ENCODE data around the gene TMOD1. TPM values are rescaled to one million over a fixed set of nuclear protein-coding genes. Genes with fewer than 3 reads are reported as not detected.

Gene TMOD1
- total RNA-seq, 2 experiments from 2014 or later, result 0.79 to 1.1 TPM

DNA sequence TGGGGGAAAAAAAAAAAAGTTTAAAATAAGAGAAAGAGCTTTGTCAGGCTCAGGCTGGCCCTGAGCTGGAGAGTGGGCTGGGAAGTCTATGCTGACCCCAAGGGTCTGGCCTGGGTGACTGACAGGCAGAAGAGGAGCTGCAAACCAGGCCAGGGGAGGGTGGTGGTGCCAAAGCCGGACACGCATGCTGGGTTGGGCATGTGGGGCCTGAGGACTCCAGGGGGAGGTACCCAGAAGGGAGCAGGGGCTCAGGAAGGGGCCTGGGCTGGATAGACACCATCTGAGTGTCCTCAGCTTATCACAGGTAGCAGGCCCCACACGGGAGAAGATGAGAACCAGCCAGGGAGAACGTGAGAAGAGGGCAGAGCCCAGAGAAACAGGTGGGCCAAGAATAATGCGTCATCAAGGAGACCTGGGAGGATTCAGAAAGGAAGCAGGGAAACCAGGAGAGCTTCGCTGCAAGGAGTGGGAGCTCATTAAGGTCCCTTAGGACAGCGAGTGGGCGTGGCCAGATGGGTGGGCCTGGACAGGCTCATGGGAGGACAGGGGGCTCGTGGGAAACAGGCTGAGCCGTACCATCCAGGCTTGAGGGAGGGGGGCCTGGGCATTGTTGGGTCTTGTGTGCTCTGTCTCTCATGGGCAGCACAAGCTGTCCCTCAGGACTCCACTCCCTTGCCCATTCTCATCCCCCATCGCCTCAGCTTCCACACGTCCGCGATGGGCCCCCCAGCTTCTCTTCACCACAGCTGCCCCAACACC is 16.0 kb downstream of the TMOD1 start:
- Mint-ChIP-seq H3K36me3 (no peaks in the 10 kb centered on the region), H3K4me3 (no peak overlapping the region), H3K27ac (no peak overlapping the region), H3K9me3 (no peaks in the 10 kb centered on the region), H3K27me3 (peaks cover 34% of the 10 kb centered on the region), H3K4me1 (no peaks in the 10 kb centered on the region)
- ATAC-seq (ENCODE audit: low read depth) (no peak), DNase-seq (no peak)
- POLR2A ChIA-PET, result no interaction called here

GRCh38 chr9:97518166-97518908 is 16.9 kb downstream of the TMOD1 start:
- no peak for DNase-seq
- POLR2A ChIA-PET, result interaction anchor here (0.6 kb wide), 1 partner anchor 57 kb away, joined by 3 read pairs; no protein-coding TSS in a partner anchor
- H3K27ac Mint-ChIP-seq, result no peak overlapping the region
- no peak for ATAC-seq (ENCODE audit: low read depth)
- no peaks in the 10 kb centered on the region for H3K4me1 Mint-ChIP-seq
- H3K36me3 Mint-ChIP-seq, result no peaks in the 10 kb centered on the region
- H3K27me3 Mint-ChIP-seq, result peaks cover 32% of the 10 kb centered on the region
- H3K9me3 Mint-ChIP-seq, result no peaks in the 10 kb centered on the region
- no peak overlapping the region for H3K4me3 Mint-ChIP-seq

GRCh38 chr9:97518909-97519307 is 17.4 kb downstream of the TMOD1 start:
- H3K4me3 Mint-ChIP-seq, result no peak overlapping the region
- no peak overlapping the region for H3K27ac Mint-ChIP-seq
- no peaks in the 10 kb centered on the region for H3K4me1 Mint-ChIP-seq

GRCh38 chr9:97519441-97519970 is 18.0 kb downstream of the TMOD1 start:
- DNase-seq (no peak), ATAC-seq (ENCODE audit: low read depth) (no peak)
- no peak overlapping the region for H3K27ac Mint-ChIP-seq
- H3K36me3 Mint-ChIP-seq, result no peaks in the 10 kb centered on the region
- H3K4me3 Mint-ChIP-seq, result no peak overlapping the region
- no peaks in the 10 kb centered on the region for H3K9me3 Mint-ChIP-seq
- POLR2A ChIA-PET, result no interaction called here
- H3K4me1 Mint-ChIP-seq, result no peaks in the 10 kb centered on the region
- peaks cover 33% of the 10 kb centered on the region for H3K27me3 Mint-ChIP-seq

More at GRCh38 chr9:97518909-97519307, 17.4 kb downstream of the TMOD1 start:
- DNase-seq (no peak), ATAC-seq (ENCODE audit: low read depth) (no peak)
- H3K27me3 Mint-ChIP-seq, result peaks cover 32% of the 10 kb centered on the region
- no peaks in the 10 kb centered on the region for H3K36me3 Mint-ChIP-seq
- H3K9me3 Mint-ChIP-seq, result no peaks in the 10 kb centered on the region
- POLR2A ChIA-PET, result interaction anchor here (0.6 kb wide), 1 partner anchor 58 kb away, joined by 3 read pairs; no protein-coding TSS in a partner anchor

DNA sequence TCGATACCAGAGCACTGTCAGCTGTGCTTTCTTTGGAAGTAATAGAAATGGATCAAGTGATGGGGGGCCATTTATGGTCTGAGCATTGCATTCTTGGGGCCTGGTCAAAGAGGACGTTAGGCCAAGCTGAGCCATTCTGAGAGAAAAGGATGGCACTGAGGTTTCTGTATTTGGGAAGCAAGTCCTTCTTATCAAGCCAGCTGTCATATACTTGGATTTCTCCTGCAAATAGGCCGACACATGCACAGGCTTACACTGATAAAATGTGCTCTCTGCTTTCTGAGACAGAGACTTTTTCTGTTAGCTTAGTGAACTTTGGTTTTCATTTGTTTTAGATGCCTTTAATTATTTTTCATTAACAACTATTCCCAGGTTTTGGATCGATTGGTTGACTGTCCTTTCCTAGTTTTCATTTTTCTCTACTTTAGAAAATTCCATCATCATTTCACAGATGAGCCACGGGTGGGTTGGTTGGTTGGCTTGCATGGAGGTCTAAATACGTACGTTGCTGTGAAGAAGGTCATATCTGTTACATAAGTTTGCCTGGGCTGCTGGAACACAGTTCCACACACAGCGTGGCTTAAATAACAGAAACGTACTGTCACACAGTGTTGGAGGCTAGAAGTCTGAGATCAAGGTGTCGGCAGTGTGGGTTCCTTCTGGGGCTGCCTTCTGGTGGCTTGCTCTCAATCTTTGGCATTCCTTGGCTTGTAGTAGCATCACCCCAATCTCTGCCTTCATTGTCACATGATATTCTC is 20.3 kb downstream of the TMOD1 start:
- ATAC-seq (ENCODE audit: low read depth), result no peak
- Mint-ChIP-seq H3K4me3 (no peak overlapping the region), H3K27ac (no peak overlapping the region), H3K27me3 (peaks cover 30% of the 10 kb centered on the region), H3K4me1 (no peaks in the 10 kb centered on the region), H3K9me3 (no peaks in the 10 kb centered on the region), H3K36me3 (no peaks in the 10 kb centered on the region)
- POLR2A ChIA-PET, result no interaction called here
- DNase-seq, result no peak

GRCh38 chr9:97524424-97524823 is 23.0 kb downstream of the TMOD1 start:
- H3K9me3 Mint-ChIP-seq, result no peaks in the 10 kb centered on the region
- H3K27ac Mint-ChIP-seq, result no peak overlapping the region
- H3K27me3 Mint-ChIP-seq, result peaks cover 8% of the 10 kb centered on the region
- H3K4me3 Mint-ChIP-seq, result no peak overlapping the region
- H3K4me1 Mint-ChIP-seq, result no peaks in the 10 kb centered on the region
- no peaks in the 10 kb centered on the region for H3K36me3 Mint-ChIP-seq
- no peak for ATAC-seq (ENCODE audit: low read depth)
- POLR2A ChIA-PET, result no interaction called here
- DNase-seq, result no peak

GRCh38 chr9:97525451-97525850 is 24.0 kb downstream of the TMOD1 start:
- no peak for DNase-seq
- Mint-ChIP-seq H3K4me3 (no peak overlapping the region), H3K9me3 (no peaks in the 10 kb centered on the region), H3K36me3 (no peaks in the 10 kb centered on the region), H3K27ac (no peak overlapping the region), H3K27me3 (peaks cover 3% of the 10 kb centered on the region), H3K4me1 (no peaks in the 10 kb centered on the region)
- POLR2A ChIA-PET, result no interaction called here
- ATAC-seq (ENCODE audit: low read depth), result no peak

DNA sequence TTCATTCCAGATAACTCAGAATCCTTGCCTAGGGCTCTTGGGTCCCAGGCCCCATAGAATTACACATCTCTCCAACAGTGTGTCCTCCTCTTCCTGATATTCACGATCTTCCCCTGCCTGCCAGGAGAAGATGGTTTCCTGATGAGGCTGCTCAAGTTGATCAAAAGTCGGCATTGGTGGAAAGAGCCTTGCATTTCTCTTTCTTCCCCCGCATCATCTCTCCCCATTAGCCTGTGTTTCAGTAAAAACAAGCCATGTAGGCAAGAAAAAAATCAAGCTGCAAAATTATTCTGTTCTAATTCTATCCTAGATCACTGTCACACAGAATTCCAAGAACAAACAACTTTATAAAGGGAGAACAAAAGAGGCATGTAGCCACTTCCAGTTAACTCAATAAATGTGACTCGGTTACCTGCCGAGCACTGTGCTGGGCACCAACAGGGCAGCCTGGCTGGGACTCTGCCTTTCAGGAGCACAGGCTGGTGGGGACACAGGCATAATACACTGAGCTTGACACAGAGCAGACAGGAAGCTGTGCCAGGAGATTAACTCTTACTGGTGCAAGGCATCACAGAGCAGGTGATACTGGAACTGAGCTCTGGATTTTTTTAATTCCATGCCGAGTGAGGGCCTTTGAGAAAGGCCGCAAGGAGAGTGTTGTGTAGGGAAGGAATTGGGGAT is 25.6 kb downstream of the TMOD1 start:
- POLR2A ChIA-PET, result interaction anchor here (0.5 kb wide), 1 partner anchor 866 kb away, joined by 3 read pairs; no protein-coding TSS in a partner anchor
- DNase-seq (no peak), ATAC-seq (ENCODE audit: low read depth) (no peak)
- Mint-ChIP-seq H3K9me3 (no peaks in the 10 kb centered on the region), H3K4me1 (no peaks in the 10 kb centered on the region), H3K27ac (no peak overlapping the region), H3K27me3 (peaks cover 2% of the 10 kb centered on the region), H3K36me3 (no peaks in the 10 kb centered on the region), H3K4me3 (no peak overlapping the region)

- POLR2A ChIA-PET, result interaction anchor here (0.5 kb wide), 1 partner anchor 867 kb away, joined by 3 read pairs; no protein-coding TSS in a partner anchor
- Mint-ChIP-seq H3K27ac (no peak overlapping the region), H3K4me1 (no peaks in the 10 kb centered on the region), H3K27me3 (peaks cover 7% of the 10 kb centered on the region), H3K36me3 (no peaks in the 10 kb centered on the region), H3K4me3 (no peak overlapping the region), H3K9me3 (no peaks in the 10 kb centered on the region)
- DNase-seq (no peak), ATAC-seq (ENCODE audit: low read depth) (no peak)
These were observed 26.4 kb downstream of the TMOD1 start for GRCh38 chr9:97527626-97528528.

GRCh38 chr9:97528529-97529230 is 27.2 kb downstream of the TMOD1 start:
- DNase-seq (no peak), ATAC-seq (ENCODE audit: low read depth) (no peak)
- peaks cover 10% of the 10 kb centered on the region for H3K27me3 Mint-ChIP-seq
- POLR2A ChIA-PET, result no interaction called here
- no peaks in the 10 kb centered on the region for H3K4me1 Mint-ChIP-seq
- H3K27ac Mint-ChIP-seq, result no peak overlapping the region
- no peaks in the 10 kb centered on the region for H3K36me3 Mint-ChIP-seq
- no peaks in the 10 kb centered on the region for H3K9me3 Mint-ChIP-seq
- H3K4me3 Mint-ChIP-seq, result no peak overlapping the region

- Mint-ChIP-seq H3K9me3 (no peaks in the 10 kb centered on the region), H3K27me3 (peaks cover 9% of the 10 kb centered on the region), H3K4me1 (no peaks in the 10 kb centered on the region), H3K36me3 (no peaks in the 10 kb centered on the region), H3K27ac (no peak overlapping the region), H3K4me3 (no peak overlapping the region)
- no peak for DNase-seq
- ATAC-seq (ENCODE audit: low read depth), result no peak
- POLR2A ChIA-PET, result no interaction called here
These were observed 28.1 kb downstream of the TMOD1 start for GRCh38 chr9:97529363-97530076.

Measured in activated naive CD8-positive, alpha-beta T cell treated with anti-CD3 and anti-CD28 coated beads, Interleukin-2, amount 10 ng/mL, durations not matched to agents 7 days and 5 days (primary cell).